Left cardiac atrium (tissue), 4 donors: ENCODE data around the gene EPAS1. TPM values are rescaled to one million over a fixed set of nuclear protein-coding genes. Genes with fewer than 3 reads are reported as not detected.

Experiments
- ATAC-seq, 2 donors: fragments of 200-7000 bp; cut with Tn5 transposase; one replicate each; pipeline ENCODE4 v1.9.1; 2020; ENCODE audit warnings: mild to moderate bottlenecking in 2 of 2, moderate library complexity in 2 of 2
- DNase-seq: peaks from one replicate; pipeline ENCODE4 v3.0.0-alpha.2; 2020
- intact Hi-C, 2 donors: fragments of 100-400 bp; cut with DNase I; formaldehyde crosslinking; loops; one replicate each; pipeline versions ENCODE4 v1.14.1 to v1.15.1; 2022 to 2023
- total RNA-seq, 2 donors: library from RNA; stranded (reverse); fragmentation: NEBNext Ultra II Directional; extraction: Animal tissue kit (Norgen Biotek cat#: 25700); gene quantifications; one replicate each; pipeline ENCODE4 v1.2.1, GENCODE V29; 2021
- donor health status: DM: no; HTN: yes; CAD: no.
- donor health status: DM: no; HTN: yes; CAD: no; lungs with severe emphysema.
- donor health status: DM: yes; HTN: yes; CAD: no.
- donor health status: Dilated cardiomyopathy.

Gene EPAS1
- total RNA-seq, 2 donors from 2014 or later, result 262 to 377 TPM

DNA sequence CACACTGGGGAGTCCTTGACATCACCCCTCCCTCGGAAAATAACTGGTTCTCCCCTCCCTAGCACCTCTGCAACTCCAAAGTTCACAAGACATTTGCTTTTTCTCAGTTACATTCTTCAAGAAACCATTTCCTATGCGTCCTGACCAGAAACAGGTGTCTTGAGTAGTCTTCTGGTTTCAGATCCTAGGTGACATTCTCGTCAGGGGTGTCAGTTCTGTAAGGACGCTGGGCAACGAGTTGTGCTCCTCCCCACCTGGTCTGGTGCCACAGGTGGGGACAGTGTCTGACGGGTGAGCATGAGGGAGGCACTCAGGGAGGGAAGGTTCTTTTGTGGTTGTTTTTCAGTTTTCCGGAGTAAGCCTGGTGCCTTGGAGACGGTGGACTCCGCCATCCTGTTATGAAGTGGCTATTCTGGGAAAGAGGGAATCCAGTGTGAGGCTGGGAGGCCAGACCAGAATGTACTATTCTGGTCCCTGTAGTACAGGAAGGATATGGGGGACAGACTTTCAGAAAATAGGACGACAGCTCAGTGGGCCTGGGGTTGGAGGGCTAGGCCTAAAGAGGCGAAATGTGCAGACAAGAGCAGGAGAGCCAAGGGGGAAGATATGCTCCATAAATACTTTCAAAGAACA lies 50.6 kb downstream of the EPAS1 start:
- DNase-seq (no peak), ATAC-seq (no peak)
- intact Hi-C loops, result no loop called here

DNA sequence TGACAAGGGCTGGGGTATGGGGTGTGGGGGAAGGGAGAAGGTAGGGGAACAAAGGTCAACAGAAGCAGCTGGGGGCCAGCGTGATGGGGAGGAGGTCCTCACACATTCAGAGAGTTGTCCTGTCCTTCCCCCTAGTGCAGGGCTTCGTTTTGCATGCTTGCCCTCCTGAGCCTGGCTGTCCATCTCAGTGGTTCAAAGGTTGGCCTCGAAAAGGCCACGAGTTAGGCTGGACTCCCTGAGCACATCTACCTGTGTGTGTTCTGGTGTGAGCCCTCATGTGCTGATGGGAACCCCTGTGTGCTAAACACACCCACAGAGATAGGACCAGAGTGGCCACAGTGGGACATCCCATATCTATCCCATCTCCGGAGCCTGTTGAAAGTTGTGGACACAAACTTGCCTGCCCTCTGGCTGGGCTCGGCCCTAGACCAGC lies 51.9 kb downstream of the EPAS1 start:
- ATAC-seq (no peak), DNase-seq (no peak)
- intact Hi-C loops, result no loop called here

DNA sequence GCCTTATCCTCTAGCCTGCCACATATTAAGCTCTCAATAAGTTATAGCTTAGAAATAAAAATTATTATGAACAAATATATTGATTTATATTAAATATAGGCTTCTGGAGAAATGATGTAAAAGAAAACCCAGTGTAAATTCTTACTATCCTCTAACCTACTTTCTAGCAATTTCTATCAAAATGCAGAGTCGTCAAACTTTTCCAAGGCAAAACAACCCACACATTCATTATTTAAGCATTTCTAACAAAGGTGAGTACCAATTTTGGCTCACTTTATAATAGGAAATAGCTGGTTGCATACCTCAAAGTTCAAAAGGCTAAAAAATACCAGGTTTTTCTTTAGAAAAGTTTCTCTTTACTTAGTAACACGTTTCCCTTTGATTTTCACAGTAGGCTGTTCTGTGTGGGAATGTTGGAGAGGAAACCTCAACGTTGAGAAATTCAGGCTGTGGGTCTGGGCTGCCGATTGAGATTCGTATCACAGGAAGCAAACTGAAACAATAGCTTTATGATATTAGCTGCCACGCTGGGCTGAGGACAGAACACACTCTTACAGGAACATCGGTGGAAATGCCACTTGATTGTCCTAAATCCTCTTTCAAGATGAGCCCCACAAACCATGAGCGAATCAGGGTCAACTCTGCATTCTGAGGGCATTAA lies 53.0 kb downstream of the EPAS1 start:
- DNase-seq (no peak), ATAC-seq (no peak)
- intact Hi-C loops, result loop anchor here in 1 of 2 donors (5.0 kb wide), 1 partner anchor 48 kb away; no protein-coding TSS in a partner anchor

- ATAC-seq (no peak), DNase-seq (no peak)
- intact Hi-C loops, result loop anchor here in 1 of 2 donors (5.0 kb wide), 1 partner anchor 49 kb away; no protein-coding TSS in a partner anchor
Measured at GRCh38 chr2:46351098-46351749, 54.0 kb downstream of the EPAS1 start.

DNA sequence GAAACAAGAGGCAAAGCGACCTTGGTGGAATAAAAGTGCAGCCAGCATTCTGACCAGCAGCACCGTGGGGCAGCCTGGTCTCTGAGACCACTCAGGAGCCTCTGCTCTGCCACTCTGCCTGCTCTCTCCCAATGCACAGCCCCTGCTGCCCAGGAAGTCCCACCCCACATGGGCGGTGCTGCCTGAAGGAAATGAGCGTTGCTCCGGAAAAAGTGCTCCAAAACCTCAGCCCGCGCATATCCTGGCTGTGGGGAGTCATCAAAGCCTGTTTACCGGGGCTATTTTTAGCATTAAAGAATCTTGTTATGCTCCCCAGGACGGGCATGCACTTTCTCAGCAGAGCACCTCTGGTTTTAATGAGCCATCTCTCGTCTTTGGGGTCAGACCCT lies 54.5 kb downstream of the EPAS1 start:
- peak; percentile 60 to 71 for ATAC-seq
- peak; percentile 73 for DNase-seq
- intact Hi-C loops, result loop anchor here in 1 of 2 donors (5.0 kb wide), 1 partner anchor 49 kb away; no protein-coding TSS in a partner anchor

GRCh38 chr2:46352621-46353020 lies 55.4 kb downstream of the EPAS1 start:
- ATAC-seq (peak; percentile 35 to 53), DNase-seq (peak; percentile 59)
- intact Hi-C loops, result loop anchor here in 1 of 2 donors (5.0 kb wide), 1 partner anchor 50 kb away; no protein-coding TSS in a partner anchor

- ATAC-seq (no peak), DNase-seq (no peak)
- intact Hi-C loops, result loop anchor here in 1 of 2 donors (5.0 kb wide), 1 partner anchor 51 kb away; no protein-coding TSS in a partner anchor
Measured at GRCh38 chr2:46353509-46353908, 56.3 kb downstream of the EPAS1 start.

DNA sequence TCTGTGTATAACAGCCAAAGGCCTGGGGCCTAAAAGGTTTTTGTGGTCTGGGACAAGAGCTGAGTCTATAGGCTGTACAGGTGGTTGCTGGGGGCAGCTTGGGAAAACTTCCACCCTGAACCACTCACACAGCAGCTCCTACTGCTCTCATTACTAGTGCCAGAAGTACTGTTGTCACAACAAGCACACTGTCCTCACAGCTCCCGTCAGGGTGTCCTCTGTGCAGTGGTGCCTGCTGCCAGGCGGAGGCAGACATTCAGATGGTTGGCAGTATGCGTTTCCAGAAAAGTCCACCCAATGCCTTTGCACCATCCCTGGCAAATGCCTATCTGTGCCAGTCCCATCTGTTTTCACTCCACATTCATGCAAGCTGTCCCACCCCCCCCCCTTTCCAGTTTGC lies 58.5 kb downstream of the EPAS1 start:
- DNase-seq (no peak), ATAC-seq (peak in 1 of 2 donors; percentile 18)
- intact Hi-C loops, result no loop called here

- DNase-seq, result no peak
- no peak for ATAC-seq
- intact Hi-C loops, result no loop called here
Measured at GRCh38 chr2:46356991-46357390, 59.8 kb downstream of the EPAS1 start.

DNA sequence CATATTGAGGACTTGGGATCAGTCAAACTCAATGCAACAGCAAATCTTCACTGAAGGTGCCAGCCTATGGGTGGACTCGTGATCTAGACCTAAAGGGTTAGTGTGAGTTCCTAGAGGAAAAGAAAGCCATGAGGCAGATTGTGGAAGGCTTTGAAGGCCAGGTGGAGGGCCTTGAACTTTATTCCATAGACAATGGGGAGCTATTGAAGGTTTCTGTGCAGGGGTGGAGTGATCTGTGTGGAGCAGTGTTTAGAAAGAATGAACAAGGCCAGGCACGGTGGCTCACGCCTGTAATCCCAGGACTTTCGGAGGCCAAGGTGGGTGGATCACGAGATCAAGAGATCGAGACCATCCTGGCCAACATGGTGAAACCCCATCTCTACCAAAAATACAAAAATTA lies 61.5 kb downstream of the EPAS1 start:
- intact Hi-C loops, result no loop called here
- DNase-seq (no peak), ATAC-seq (no peak)

- ATAC-seq (no peak), DNase-seq (no peak)
- intact Hi-C loops, result loop anchor here (10.0 kb wide), 2 partner anchors 66 to 296 kb away; partner anchors contain the start of gene EPAS1 (in 1 of the 2)
Measured at GRCh38 chr2:46360303-46360702, 63.1 kb downstream of the EPAS1 start.

DNA sequence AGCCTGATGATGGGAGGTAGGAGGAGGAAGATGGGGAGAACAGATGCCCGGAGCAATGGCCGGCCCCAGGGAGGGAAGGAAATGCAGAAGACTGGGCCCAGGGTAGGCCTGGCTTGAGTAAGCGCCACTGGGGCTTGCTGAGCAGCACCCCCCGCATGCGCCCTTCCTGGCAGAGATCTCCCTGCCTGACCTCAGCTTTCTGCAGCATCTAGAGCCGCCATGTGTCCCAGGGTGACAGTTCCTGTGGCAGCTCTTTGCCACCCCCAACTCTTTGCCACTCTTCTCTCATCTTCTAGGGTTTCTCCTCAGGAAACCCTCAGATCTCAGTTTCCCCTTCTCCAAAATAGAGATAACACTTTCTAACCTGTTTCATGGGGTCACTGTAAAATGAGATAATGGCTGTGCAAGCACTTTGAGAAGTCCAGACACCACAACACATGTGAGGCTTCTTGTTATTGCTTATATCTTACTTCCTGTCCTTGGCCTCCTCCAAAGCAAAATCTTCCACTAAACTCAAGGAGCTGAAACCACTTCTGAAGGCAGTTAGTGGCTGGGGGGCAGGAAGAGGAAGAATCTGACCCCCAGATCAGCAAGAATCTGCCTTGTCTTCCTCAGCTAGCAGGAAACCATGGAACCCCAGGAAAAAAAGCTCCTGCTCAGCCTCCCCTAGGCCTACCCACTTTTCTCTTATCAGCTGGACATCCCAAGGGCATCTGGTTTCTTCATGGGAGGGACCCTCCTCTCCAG lies 64.9 kb downstream of the EPAS1 start:
- intact Hi-C loops, result loop anchor here (10.0 kb wide), 2 partner anchors 67 to 297 kb away; partner anchors contain the start of gene EPAS1 (in 1 of the 2)
- ATAC-seq (no peak), DNase-seq (no peak)

GRCh38 chr2:46362667-46363012 lies 65.4 kb downstream of the EPAS1 start:
- intact Hi-C loops, result loop anchor here (10.0 kb wide), 2 partner anchors 68 to 298 kb away; partner anchors contain the start of gene EPAS1 (in 1 of the 2)
- DNase-seq (no peak), ATAC-seq (no peak)

DNA sequence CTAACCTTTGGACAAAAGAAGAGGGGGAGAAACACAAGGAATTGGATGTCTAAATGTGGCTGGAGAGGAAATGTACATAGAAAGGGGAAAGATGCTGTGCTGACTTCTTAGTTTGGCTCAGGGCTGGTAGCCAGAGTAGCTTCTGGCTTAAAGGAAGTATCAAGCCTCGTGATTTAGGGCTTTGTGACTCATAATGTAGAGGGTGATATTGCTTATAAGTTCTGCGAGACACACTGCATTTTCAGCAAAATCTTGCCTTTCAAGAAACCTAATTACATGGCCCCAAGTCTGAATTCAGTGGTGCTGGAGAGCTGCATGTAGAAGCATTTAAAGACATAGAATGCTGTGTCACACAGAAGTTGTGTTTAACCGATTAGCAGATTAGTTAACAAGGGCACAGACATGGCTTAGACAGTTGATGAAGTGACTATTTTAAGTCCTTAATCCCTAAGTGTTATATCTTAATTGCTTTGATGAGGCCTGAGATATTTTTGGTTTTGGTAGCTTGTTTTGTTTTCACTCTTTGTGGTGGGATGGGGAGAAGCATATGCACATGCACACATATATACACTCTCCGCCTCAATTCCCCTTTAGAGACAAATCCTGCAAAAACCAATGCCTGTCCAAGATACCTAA lies 66.4 kb downstream of the EPAS1 start:
- ATAC-seq, result peak; percentile 39 to 48
- no peak for DNase-seq
- intact Hi-C loops, result loop anchor here (2.0 to 10.0 kb wide), 3 partner anchors 65 to 299 kb away; partner anchors contain the start of gene EPAS1 (in 1 of the 2)

- intact Hi-C loops, result loop anchor here (2.0 to 10.0 kb wide), 4 partner anchors 66 to 353 kb away; partner anchors contain the start of gene EPAS1 (in 1 of the 2)
- peak; percentile 51 to 73 for ATAC-seq
- DNase-seq, result no peak
Measured at GRCh38 chr2:46364797-46365457, 67.7 kb downstream of the EPAS1 start.

GRCh38 chr2:46365913-46366667 lies 68.9 kb downstream of the EPAS1 start:
- ATAC-seq (no peak), DNase-seq (no peak)
- intact Hi-C loops, result loop anchor here (2.0 to 10.0 kb wide), 4 partner anchors 67 to 354 kb away; partner anchors contain the start of gene EPAS1 (in 1 of the 2)

DNA sequence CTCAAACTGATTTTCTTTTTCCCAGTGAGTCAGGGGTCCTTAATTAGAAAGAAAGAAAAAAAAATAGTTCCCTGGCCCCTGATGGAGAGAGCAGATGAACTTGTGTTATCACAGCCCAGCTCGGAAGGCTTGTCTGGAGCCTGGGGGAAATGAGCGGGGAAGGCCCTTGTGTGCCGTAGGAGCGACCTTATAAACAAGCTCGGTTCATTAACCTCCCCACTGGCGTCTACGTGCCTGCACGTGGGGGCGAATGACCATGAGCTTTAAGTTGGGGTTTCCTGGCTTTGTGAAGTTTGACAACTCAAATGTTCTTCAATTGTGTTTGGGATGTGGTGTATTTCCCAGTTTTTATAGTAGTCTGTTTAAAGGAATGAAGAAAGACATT lies 69.5 kb downstream of the EPAS1 start:
- no peak for DNase-seq
- ATAC-seq, result no peak
- intact Hi-C loops, result loop anchor here (5.0 to 10.0 kb wide), 3 partner anchors 72 to 354 kb away; partner anchors contain the start of gene EPAS1 (in 1 of the 2)
